CD4-positive, alpha-beta T cell (primary cell): ENCODE results near the gene TNS3. TPM values are rescaled to one million over a fixed set of nuclear protein-coding genes. Genes with fewer than 3 reads are reported as not detected.

Experiments used
- ATAC-seq: fragments of 200-7000 bp; cut with Tn5 transposase; one replicate; pipeline ENCODE4 v1.10.0; 2022; ENCODE audit warnings: mild to moderate bottlenecking; ENCODE audit not compliant: poor library complexity
- CTCF ChIA-PET: fragments of 350-600 bp; sonication (Branson Sonifier 250); formaldehyde crosslinking; loops from one replicate; lab custom pipeline; 2021; ENCODE audit warnings: antibody characterized with exemption, inconsistent platforms; lab: Charles Lee
- POLR2A ChIA-PET: fragments of 350-600 bp; sonication (Branson Sonifier 250); formaldehyde crosslinking; loops from one replicate; lab custom pipeline; 2021; ENCODE audit warnings: antibody characterized with exemption, inconsistent platforms; lab: Charles Lee
- DNase-seq, 14 experiments: peaks; one replicate each; pipeline ENCODE4 v3.0.0-alpha.2; 2013 to 2020; ENCODE audit warnings: mixed read lengths in 2 of 14
- H3K27ac ChIP-seq, 2 donors: one replicate each; pipeline versions ENCODE4 v1.5.1 to v1.7.0; 2013; ENCODE audit warnings: low read length in 2 of 2, low read depth in 1 of 2, mild to moderate bottlenecking in 1 of 2
- H3K27me3 ChIP-seq, 2 experiments: 1 replicate in 1 of 2; 2 replicates in 1 of 2; pipeline versions ENCODE4 v1.6.1 to v1.7.0; 2013; ENCODE audit warnings: low read length in 2 of 2, control low read depth in 1 of 2, mild to moderate bottlenecking in 1 of 2, moderate library complexity in 1 of 2; ENCODE audit not compliant: insufficient read depth in 2 of 2, control insufficient read depth in 1 of 2
- H3K36me3 ChIP-seq: one replicate; pipeline ENCODE4 v1.6.1; 2013; ENCODE audit warnings: low read length, control low read depth; ENCODE audit not compliant: insufficient read depth
- H3K4me1 ChIP-seq: one replicate; pipeline ENCODE4 v1.6.1; 2013; ENCODE audit warnings: low read length, control low read depth; ENCODE audit not compliant: insufficient read depth
- H3K4me3 ChIP-seq: one replicate; pipeline ENCODE4 v1.5.1; 2013; ENCODE audit warnings: mild to moderate bottlenecking, low read length, moderate library complexity
- H3K9me3 ChIP-seq, 2 experiments: 1 replicate in 1 of 2; 2 replicates in 1 of 2; pipeline versions ENCODE4 v1.6.1 to v1.7.0; 2013; ENCODE audit warnings: low read length in 2 of 2, mild to moderate bottlenecking in 2 of 2, control low read depth in 1 of 2, moderate library complexity in 1 of 2; ENCODE audit not compliant: control insufficient read depth in 1 of 2, insufficient read depth in 1 of 2
- H3K27ac Mint-ChIP-seq: one replicate; pipeline ENCODE4 v1.8.0; 2020; ENCODE audit warnings: mixed read lengths
- H3K27me3 Mint-ChIP-seq: one replicate; pipeline ENCODE4 v1.8.0; 2021; ENCODE audit warnings: mixed read lengths
- H3K36me3 Mint-ChIP-seq: one replicate; pipeline ENCODE4 v1.8.0; 2021; ENCODE audit warnings: low read depth, mixed read lengths
- H3K4me1 Mint-ChIP-seq: one replicate; pipeline ENCODE4 v1.8.0; 2021; ENCODE audit warnings: low read depth, mixed read lengths
- H3K4me3 Mint-ChIP-seq: one replicate; pipeline ENCODE4 v1.8.0; 2020; ENCODE audit warnings: mild to moderate bottlenecking, mixed read lengths
- H3K9me3 Mint-ChIP-seq: one replicate; pipeline ENCODE4 v1.8.0; 2020; ENCODE audit warnings: mixed read lengths
- CTCF ChIP-seq: fragments of 200-600 bp; IDR thresholded peaks from one replicate; pipeline ENCODE4 v1.8.0; 2022; ENCODE audit warnings: antibody characterized with exemption, mild to moderate bottlenecking
- intact Hi-C, 2 experiments: fragments of 100-400 bp; cut with DNase I in 1 of 2; cut with micrococcal nuclease in 1 of 2; formaldehyde crosslinking; loops; one replicate each; pipeline versions ENCODE4 v1.15.1 to v1.9.0; 2023 to 2025; cut with DNase I, micrococcal nuclease
- total RNA-seq, 174 experiments: library from RNA in 2 of 174; stranded (reverse) in 2 of 174; gene quantifications; one replicate each; pipeline ENCODE4 v1.2.3 and lab custom pipeline; 2021 to 2026

TNS3 gene
- total RNA-seq, 2 experiments from 2014 or later: 0.16 to 0.47 TPM

- intact Hi-C loops: no loop called here
- Histone ChIP-seq H3K9me3 (peaks cover 0 to 27% of the 10 kb centered on the region in 2 experiments), H3K27me3 (no peaks in the 10 kb centered on the region), H3K4me1 (no peaks in the 10 kb centered on the region), H3K27ac (no peak overlapping the region), H3K36me3 (no peaks in the 10 kb centered on the region), H3K4me3 (no peak overlapping the region)
- Mint-ChIP-seq H3K36me3 (no peaks in the 10 kb centered on the region), H3K27me3 (no peaks in the 10 kb centered on the region), H3K4me3 (no peak overlapping the region), H3K27ac (no peak overlapping the region), H3K9me3 (no peaks in the 10 kb centered on the region), H3K4me1 (no peaks in the 10 kb centered on the region)
- no peak for TF ChIP-seq CTCF
- ATAC-seq: no peak
- DNase-seq: no peak
- ChIA-PET CTCF (no interaction called here), POLR2A (no interaction called here)
These were observed 212.2 kb downstream of the TNS3 start for GRCh38 chr7:47369736-47370135.

- Mint-ChIP-seq H3K36me3 (no peaks in the 10 kb centered on the region), H3K27me3 (no peaks in the 10 kb centered on the region), H3K27ac (no peak overlapping the region), H3K4me3 (no peak overlapping the region), H3K4me1 (no peaks in the 10 kb centered on the region), H3K9me3 (no peaks in the 10 kb centered on the region)
- Histone ChIP-seq H3K4me3 (no peak overlapping the region), H3K36me3 (no peaks in the 10 kb centered on the region), H3K9me3 (peaks cover 0 to 32% of the 10 kb centered on the region in 2 experiments), H3K27me3 (no peaks in the 10 kb centered on the region), H3K27ac (no peak overlapping the region), H3K4me1 (no peaks in the 10 kb centered on the region)
- ATAC-seq (no peak), DNase-seq (no peak)
- no peak for TF ChIP-seq CTCF
- ChIA-PET CTCF (no interaction called here), POLR2A (no interaction called here)
- intact Hi-C loops: no loop called here
These were observed 213.6 kb downstream of the TNS3 start for GRCh38 chr7:47368190-47368812.

GRCh38 chr7:47367369-47367768, 214.5 kb downstream of the TNS3 start:
- no peak for TF ChIP-seq CTCF
- Mint-ChIP-seq H3K9me3 (no peaks in the 10 kb centered on the region), H3K4me1 (no peaks in the 10 kb centered on the region), H3K4me3 (no peak overlapping the region), H3K27me3 (no peaks in the 10 kb centered on the region), H3K27ac (no peak overlapping the region), H3K36me3 (no peaks in the 10 kb centered on the region)
- Histone ChIP-seq H3K4me1 (no peaks in the 10 kb centered on the region), H3K4me3 (no peak overlapping the region), H3K9me3 (peaks cover 0 to 32% of the 10 kb centered on the region in 2 experiments), H3K27me3 (no peaks in the 10 kb centered on the region), H3K27ac (no peak overlapping the region), H3K36me3 (no peaks in the 10 kb centered on the region)
- intact Hi-C loops: no loop called here
- ATAC-seq (no peak), DNase-seq (no peak)
- POLR2A ChIA-PET: no interaction called here
- CTCF ChIA-PET: no interaction called here
